Hematopoietic multipotent progenitor cell treated with erythropoietin and hydrocortisone succinate and interleukin-3 and kit ligand, for 15 days (in vitro differentiated cells): ENCODE measurements around the gene PACS2.
"Not testable (repeated sequence)": the region's sequence is repeated elsewhere in the genome, so short reads cannot be mapped to it uniquely, and the experiment has no call there.

Experiments used
- DNase-seq: peaks from one replicate; pipeline ENCODE4 v3.0.0-alpha.2; 2015; ENCODE audit warnings: low spot score

PACS2 gene

GRCh38 chr14:105314287-105315200, at the start of gene PACS2:
Gene PACS2 (plus strand): TSS chr14:105314748. CDS start chr14:105314919, 171 bp downstream.
- DNase-seq, result peak; percentile 83

GRCh38 chr14:105267820-105268548, 46.6 kb upstream of the PACS2 start:
- no peak for DNase-seq

GRCh38 chr14:105268736-105269354, 45.7 kb upstream of the PACS2 start:
- no peak for DNase-seq

GRCh38 chr14:105269405-105269804, 45.1 kb upstream of the PACS2 start:
- DNase-seq, result no peak

- no peak for DNase-seq
These were observed 43.2 kb upstream of the PACS2 start for GRCh38 chr14:105271224-105271890.

GRCh38 chr14:105272623-105273022, 41.9 kb upstream of the PACS2 start:
- no peak for DNase-seq

- no peak for DNase-seq
These were observed 41.5 kb upstream of the PACS2 start for GRCh38 chr14:105273062-105273461.

- no peak for DNase-seq
These were observed 39.9 kb upstream of the PACS2 start for GRCh38 chr14:105274637-105275036.

GRCh38 chr14:105275267-105275946, 39.1 kb upstream of the PACS2 start:
- no peak for DNase-seq

- DNase-seq, result not testable (repeated sequence)
These were observed 37.1 kb upstream of the PACS2 start for GRCh38 chr14:105277448-105277847.

GRCh38 chr14:105279642-105280361, 34.7 kb upstream of the PACS2 start:
- DNase-seq, result no peak

GRCh38 chr14:105280525-105280924, 34.0 kb upstream of the PACS2 start:
- no peak for DNase-seq

- DNase-seq, result peak; percentile 30
These were observed 33.0 kb upstream of the PACS2 start for GRCh38 chr14:105281371-105282097.

- DNase-seq, result no peak
These were observed 32.3 kb upstream of the PACS2 start for GRCh38 chr14:105282098-105282725.

GRCh38 chr14:105283028-105283427, 31.5 kb upstream of the PACS2 start:
- no peak for DNase-seq

- no peak for DNase-seq
These were observed 30.6 kb upstream of the PACS2 start for GRCh38 chr14:105283899-105284298.

GRCh38 chr14:105285174-105285573, 29.4 kb upstream of the PACS2 start:
- DNase-seq, result no peak

GRCh38 chr14:105286759-105287144, 27.8 kb upstream of the PACS2 start:
- no peak for DNase-seq

GRCh38 chr14:105287249-105288102, 27.1 kb upstream of the PACS2 start:
- no peak for DNase-seq
